Duodenal mucosa (tissue), 2 donors: ENCODE data around the gene SPOP.
A peak's percentile ranks its signal among the peaks of the same experiment; 100 is the strongest.
"Not testable (repeated sequence)": the region's sequence is repeated elsewhere in the genome, so short reads cannot be mapped to it uniquely, and the experiment has no call there.

Experiments
- H3K27ac ChIP-seq: one replicate; pipeline ENCODE4 v1.7.0; 2013; ENCODE audit warnings: low read depth, low read length
- H3K27me3 ChIP-seq, 2 donors: one replicate each; pipeline ENCODE4 v1.7.0; 2013; ENCODE audit warnings: low read length in 2 of 2, control low read depth in 1 of 2; ENCODE audit not compliant: insufficient read depth in 2 of 2, control insufficient read depth in 1 of 2
- H3K36me3 ChIP-seq, 2 donors: one replicate each; pipeline ENCODE4 v1.7.0; 2013; ENCODE audit warnings: low read length in 2 of 2, control low read depth in 1 of 2; ENCODE audit not compliant: insufficient read depth in 2 of 2, control insufficient read depth in 1 of 2
- H3K4me1 ChIP-seq, 2 donors: one replicate each; pipeline ENCODE4 v1.7.0; 2013; ENCODE audit warnings: low read length in 2 of 2, control low read depth in 1 of 2; ENCODE audit not compliant: insufficient read depth in 2 of 2, control insufficient read depth in 1 of 2
- H3K4me3 ChIP-seq, 2 donors: one replicate each; pipeline ENCODE4 v1.7.0; 2013; ENCODE audit warnings: low read length in 2 of 2, low read depth in 1 of 2
- H3K9ac ChIP-seq, 2 donors: one replicate each; pipeline ENCODE4 v1.7.0; 2013; ENCODE audit warnings: low read length in 2 of 2, low read depth in 1 of 2
- H3K9me3 ChIP-seq, 2 donors: one replicate each; pipeline ENCODE4 v1.7.0; 2013; ENCODE audit warnings: low read length in 2 of 2, control low read depth in 1 of 2; ENCODE audit not compliant: control insufficient read depth in 1 of 2

SPOP gene

GRCh38 chr17:49570540-49571242, 107.2 kb downstream of the SPOP start:
- Histone ChIP-seq H3K36me3 (no peaks in the 10 kb centered on the region), H3K9me3 (no peaks in the 10 kb centered on the region), H3K4me3 (peak overlapping the region in 1 of 2 donors; percentile 51), H3K4me1 (peaks cover 4 to 20% of the 10 kb centered on the region in 2 donors), H3K27ac (no peak overlapping the region), H3K27me3 (peaks cover 34 to 35% of the 10 kb centered on the region in 2 donors), H3K9ac (peak overlapping the region in 1 of 2 donors; percentile 18)

GRCh38 chr17:49568695-49569047, 109.2 kb downstream of the SPOP start:
- H3K4me3 ChIP-seq, H3K27ac ChIP-seq: not testable (repeated sequence)

GRCh38 chr17:49567871-49568694, 109.8 kb downstream of the SPOP start:
- Histone ChIP-seq H3K4me3 (peak overlapping the region; percentile 59 to 73), H3K4me1 (peaks cover 4 to 20% of the 10 kb centered on the region in 2 donors), H3K27ac (no peak overlapping the region), H3K9me3 (no peaks in the 10 kb centered on the region), H3K9ac (peak overlapping the region in 1 of 2 donors; percentile 54), H3K36me3 (no peaks in the 10 kb centered on the region), H3K27me3 (peaks cover 17 to 18% of the 10 kb centered on the region in 2 donors)

More at GRCh38 chr17:49568695-49569047, 109.2 kb downstream of the SPOP start:
- H3K9me3 ChIP-seq, H3K36me3 ChIP-seq, H3K9ac ChIP-seq: not testable (repeated sequence)
- Histone ChIP-seq H3K4me1 (peaks cover 4 to 20% of the 10 kb centered on the region in 2 donors), H3K27me3 (peaks cover 19 to 20% of the 10 kb centered on the region in 2 donors)

- no peaks in the 10 kb centered on the region for H3K36me3 ChIP-seq
- no peaks in the 10 kb centered on the region for H3K9me3 ChIP-seq
- peaks cover 4 to 20% of the 10 kb centered on the region in 2 donors for H3K4me1 ChIP-seq
- no peak overlapping the region for H3K4me3 ChIP-seq
- H3K9ac ChIP-seq: no peak overlapping the region
- H3K27ac ChIP-seq: no peak overlapping the region
- peaks cover 12 to 18% of the 10 kb centered on the region in 2 donors for H3K27me3 ChIP-seq
Measured at GRCh38 chr17:49567104-49567521, 110.8 kb downstream of the SPOP start.

- Histone ChIP-seq H3K9ac (no peak overlapping the region), H3K27me3 (peaks cover 10 to 15% of the 10 kb centered on the region in 2 donors), H3K4me1 (peaks cover 4 to 20% of the 10 kb centered on the region in 2 donors), H3K4me3 (no peak overlapping the region), H3K9me3 (no peaks in the 10 kb centered on the region), H3K27ac (no peak overlapping the region), H3K36me3 (no peaks in the 10 kb centered on the region)
Measured at GRCh38 chr17:49566668-49567071, 111.2 kb downstream of the SPOP start.

GRCh38 chr17:49565948-49566491, 111.9 kb downstream of the SPOP start:
- no peak overlapping the region for H3K4me3 ChIP-seq
- H3K27ac ChIP-seq: no peak overlapping the region
- H3K36me3 ChIP-seq: no peaks in the 10 kb centered on the region
- H3K9ac ChIP-seq: no peak overlapping the region
- H3K4me1 ChIP-seq: peaks cover 4 to 20% of the 10 kb centered on the region in 2 donors
- peaks cover 4 to 9% of the 10 kb centered on the region in 2 donors for H3K27me3 ChIP-seq
- H3K9me3 ChIP-seq: no peaks in the 10 kb centered on the region

GRCh38 chr17:49564638-49565037, 113.3 kb downstream of the SPOP start:
- H3K4me3 ChIP-seq: no peak overlapping the region
- H3K4me1 ChIP-seq: peaks cover 4 to 15% of the 10 kb centered on the region in 2 donors
- H3K27ac ChIP-seq: no peak overlapping the region
- peaks cover 0 to 5% of the 10 kb centered on the region in 2 donors for H3K27me3 ChIP-seq
- H3K36me3 ChIP-seq: no peaks in the 10 kb centered on the region
- H3K9ac ChIP-seq: no peak overlapping the region
- H3K9me3 ChIP-seq: no peaks in the 10 kb centered on the region

GRCh38 chr17:49557312-49558024, 120.4 kb downstream of the SPOP start:
- H3K36me3 ChIP-seq: no peaks in the 10 kb centered on the region
- no peak overlapping the region for H3K4me3 ChIP-seq
- H3K9me3 ChIP-seq: no peaks in the 10 kb centered on the region
- H3K9ac ChIP-seq: no peak overlapping the region
- no peaks in the 10 kb centered on the region for H3K27me3 ChIP-seq
- peaks cover 0 to 6% of the 10 kb centered on the region in 2 donors for H3K4me1 ChIP-seq
- no peak overlapping the region for H3K27ac ChIP-seq

- H3K4me3 ChIP-seq: peak overlapping the region in 1 of 2 donors; percentile 43
- no peaks in the 10 kb centered on the region for H3K27me3 ChIP-seq
- no peaks in the 10 kb centered on the region for H3K36me3 ChIP-seq
- H3K4me1 ChIP-seq: peaks cover 3 to 10% of the 10 kb centered on the region in 2 donors
- no peak overlapping the region for H3K27ac ChIP-seq
- no peaks in the 10 kb centered on the region for H3K9me3 ChIP-seq
- H3K9ac ChIP-seq: peak overlapping the region in 1 of 2 donors; percentile 18
Measured at GRCh38 chr17:49556223-49556943, 121.5 kb downstream of the SPOP start.
